AG10803 (cell line): ENCODE measurements around the gene ECSIT.
"Not testable (repeated sequence)": the region's sequence is repeated elsewhere in the genome, so short reads cannot be mapped to it uniquely, and the experiment has no call there.

ENCODE experiments used
- DNase-seq: peaks from one replicate; pipeline ENCODE4 v3.0.0; 2010; ENCODE audit warnings: low read depth
- H3K4me3 ChIP-seq: 2 replicates; pipeline ENCODE4 v1.5.1; 2011; ENCODE audit warnings: mild to moderate bottlenecking, low read length, control low read depth
- CTCF ChIP-seq: conservative IDR thresholded peaks from 2 replicates; pipeline ENCODE4 v1.5.1; 2011; ENCODE audit warnings: mild to moderate bottlenecking, low read length, control low read depth, inconsistent platforms

Gene ECSIT

GRCh38 chr19:11473725-11474124, 55.2 kb downstream of the ECSIT start:
- no peak for DNase-seq
- no peak overlapping the region for H3K4me3 ChIP-seq
- TF ChIP-seq CTCF: no peak

GRCh38 chr19:11468266-11468845, 60.6 kb downstream of the ECSIT start:
- H3K4me3 ChIP-seq, DNase-seq: not testable (repeated sequence)

GRCh38 chr19:11465600-11465999, 63.3 kb downstream of the ECSIT start:
- no peak for TF ChIP-seq CTCF
- no peak for DNase-seq
- no peak overlapping the region for H3K4me3 ChIP-seq

- no peak for DNase-seq
- no peak overlapping the region for H3K4me3 ChIP-seq
- TF ChIP-seq CTCF: no peak
Measured at GRCh38 chr19:11464333-11465265, 64.3 kb downstream of the ECSIT start.

GRCh38 chr19:11463391-11463790, 65.5 kb downstream of the ECSIT start:
- no peak for TF ChIP-seq CTCF
- DNase-seq: no peak

GRCh38 chr19:11461453-11461852, 67.5 kb downstream of the ECSIT start:
- no peak for DNase-seq
- H3K4me3 ChIP-seq: no peak overlapping the region
- no peak for TF ChIP-seq CTCF

More at GRCh38 chr19:11463391-11463790, 65.5 kb downstream of the ECSIT start:
- no peak overlapping the region for H3K4me3 ChIP-seq

- DNase-seq: no peak
- H3K4me3 ChIP-seq: no peak overlapping the region
- TF ChIP-seq CTCF: no peak
Measured at GRCh38 chr19:11460207-11460606, 68.7 kb downstream of the ECSIT start.

GRCh38 chr19:11458912-11459311, 70.0 kb downstream of the ECSIT start:
- DNase-seq: not testable (repeated sequence)

More at GRCh38 chr19:11458912-11459311, 70.0 kb downstream of the ECSIT start:
- not testable (repeated sequence) for H3K4me3 ChIP-seq
